DOHH2 (cell line): ENCODE data around the gene PCNX4.

Experiments used
- EZH2phosphoT487 ChIP-seq: fragments of 200-600 bp; sonication (generic); IDR thresholded peaks from 2 replicates; pipeline ENCODE4 v1.6.1; 2017; ENCODE audit warnings: borderline replicate concordance, mild to moderate bottlenecking, antibody characterized with exemption, low read length, moderate library complexity, mixed read lengths
- TF ChIP-seq, protein P1 (sequence below): fragments of 200-600 bp; sonication (generic); IDR thresholded peaks from one replicate; pipeline ENCODE4 v1.5.1; 2014; ENCODE audit warnings: antibody characterized with exemption, mild to moderate bottlenecking, low read depth, low read length; ENCODE audit not compliant: poor library complexity, severe bottlenecking

DNA sequence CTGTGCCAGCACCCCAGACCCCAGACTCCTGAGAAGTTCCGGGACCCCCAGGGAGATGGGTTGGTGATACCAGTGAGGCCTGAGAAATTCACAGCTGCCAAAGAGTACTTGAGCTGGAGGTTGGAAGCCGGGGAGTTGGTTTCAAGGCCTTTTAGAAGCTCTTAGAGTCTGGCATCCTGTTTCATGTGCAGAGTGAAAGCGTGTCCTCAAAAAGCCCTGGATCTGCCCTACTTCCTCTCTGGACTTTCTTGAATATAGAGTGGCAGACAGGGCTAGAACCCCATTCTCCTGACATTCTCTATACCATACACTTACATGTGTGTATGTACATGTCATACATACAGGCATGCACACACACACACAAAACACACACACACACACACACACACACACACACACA lies 126.0 kb downstream of the PCNX4 start:
- TF ChIP-seq, protein P1, sequence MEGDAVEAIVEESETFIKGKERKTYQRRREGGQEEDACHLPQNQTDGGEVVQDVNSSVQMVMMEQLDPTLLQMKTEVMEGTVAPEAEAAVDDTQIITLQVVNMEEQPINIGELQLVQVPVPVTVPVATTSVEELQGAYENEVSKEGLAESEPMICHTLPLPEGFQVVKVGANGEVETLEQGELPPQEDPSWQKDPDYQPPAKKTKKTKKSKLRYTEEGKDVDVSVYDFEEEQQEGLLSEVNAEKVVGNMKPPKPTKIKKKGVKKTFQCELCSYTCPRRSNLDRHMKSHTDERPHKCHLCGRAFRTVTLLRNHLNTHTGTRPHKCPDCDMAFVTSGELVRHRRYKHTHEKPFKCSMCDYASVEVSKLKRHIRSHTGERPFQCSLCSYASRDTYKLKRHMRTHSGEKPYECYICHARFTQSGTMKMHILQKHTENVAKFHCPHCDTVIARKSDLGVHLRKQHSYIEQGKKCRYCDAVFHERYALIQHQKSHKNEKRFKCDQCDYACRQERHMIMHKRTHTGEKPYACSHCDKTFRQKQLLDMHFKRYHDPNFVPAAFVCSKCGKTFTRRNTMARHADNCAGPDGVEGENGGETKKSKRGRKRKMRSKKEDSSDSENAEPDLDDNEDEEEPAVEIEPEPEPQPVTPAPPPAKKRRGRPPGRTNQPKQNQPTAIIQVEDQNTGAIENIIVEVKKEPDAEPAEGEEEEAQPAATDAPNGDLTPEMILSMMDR: no peak
- no peak for TF ChIP-seq EZH2phosphoT487
